K562 (cell line): ENCODE data around the gene FOSL2. TPM values are rescaled to one million over a fixed set of nuclear protein-coding genes. Genes with fewer than 3 reads are reported as not detected.

Source experiments
- ATAC-seq: fragments of 200-7000 bp; cut with Tn5 transposase; 3 replicates; pipeline ENCODE4 v1.9.1; 2020; ENCODE audit warnings: moderate library complexity
- BruUV-seq: library from RNA; stranded (reverse); fragments of 400-500 nt; replicated peaks from 2 replicates; lab custom pipeline; 2021; lab: Mats Ljungman, UMichigan
- CTCF ChIA-PET: fragments of 300-600 bp; formaldehyde crosslinking; extraction: SDS; loops from one replicate; lab custom pipeline; 2021; ENCODE audit warnings: low intra/inter-chr PET ratio; lab: Yijun Ruan, JAX
- POLR2A ChIA-PET: fragments of 300-600, 350-650 bp; sonication (Branson Sonifier 250); formaldehyde crosslinking; extraction: SDS; loops from one replicate; lab custom pipeline; 2021; ENCODE audit warnings: antibody characterized with exemption, inconsistent platforms; lab: Yijun Ruan, JAX
- DNase-seq, 4 experiments: peaks; one replicate each; pipeline versions ENCODE4 v3.0.0 to v3.0.0-alpha.2; 2011 to 2018; ENCODE audit warnings: low spot score in 3 of 4, mixed read lengths in 3 of 4; ENCODE audit errors: extremely low read depth in 1 of 4
- FAIRE-seq: peaks from 2 replicates; lab custom pipeline; 2011; peaks lifted over from hg19 to GRCh38; lab: Jason Lieb, UNC
- H2AFZ ChIP-seq: 2 replicates; pipeline ENCODE4 v1.6.0; 2011; ENCODE audit warnings: low read depth, low read length, control low read depth, inconsistent platforms
- H3K27ac ChIP-seq: fragments of 200-600 bp; 3 replicates; pipeline ENCODE4 v1.8.0; 2011; ENCODE audit warnings: low read depth, mild to moderate bottlenecking, control low read depth, inconsistent platforms, low read length, moderate library complexity, mixed read lengths; ENCODE audit errors: extremely low read depth
- H3K27me3 ChIP-seq, 2 experiments: fragments of 300-600 bp in 1 of 2; 2 replicates in 1 of 2; 3 replicates in 1 of 2; pipeline versions ENCODE4 v1.6.0 to v1.8.0; 2011; ENCODE audit warnings: inconsistent platforms in 2 of 2, low read length in 2 of 2, mild to moderate bottlenecking in 1 of 2, mixed read lengths in 1 of 2, moderate library complexity in 1 of 2; ENCODE audit not compliant: control insufficient read depth in 2 of 2, insufficient read depth in 2 of 2
- H3K36me3 ChIP-seq: fragments of 300-600 bp; 3 replicates; pipeline ENCODE4 v1.8.0; 2011; ENCODE audit warnings: mild to moderate bottlenecking, low read length, inconsistent platforms; ENCODE audit not compliant: control insufficient read depth, insufficient read depth
- H3K4me1 ChIP-seq, 2 experiments: fragments of 200-600 bp in 1 of 2; replicated peaks in 1 of 2; 2 replicates in 1 of 2; 3 replicates in 1 of 2; pipeline versions ENCODE4 v1.5.1 to v1.8.0; 2011; ENCODE audit warnings: inconsistent platforms in 2 of 2, low read length in 2 of 2, mild to moderate bottlenecking in 1 of 2, mixed read lengths in 1 of 2, moderate library complexity in 1 of 2; ENCODE audit not compliant: control insufficient read depth in 2 of 2, insufficient read depth in 2 of 2
- H3K4me2 ChIP-seq: 2 replicates; pipeline ENCODE4 v1.6.1; 2011; ENCODE audit warnings: low read length, control low read depth, inconsistent platforms, mixed read lengths; ENCODE audit not compliant: insufficient read depth
- H3K4me3 ChIP-seq: fragments of 200-600 bp; sonication (generic), shearing (Covaris generic); 2 replicates; pipeline ENCODE4 v1.5.1; 2016; ENCODE audit warnings: control low read depth, inconsistent platforms
- H3K79me2 ChIP-seq: fragments of 200-600 bp; 3 replicates; pipeline ENCODE4 v1.8.0; 2011; ENCODE audit warnings: low read length, inconsistent platforms; ENCODE audit not compliant: control insufficient read depth, insufficient read depth
- H3K9ac ChIP-seq, 2 experiments: 2 replicates each; pipeline versions ENCODE4 v1.6.0 to v1.6.1; 2011; ENCODE audit warnings: low read depth in 2 of 2, low read length in 2 of 2, control low read depth in 1 of 2, inconsistent platforms in 1 of 2, mild to moderate bottlenecking in 1 of 2, mixed read lengths in 1 of 2; ENCODE audit not compliant: insufficient read depth in 1 of 2
- H3K9me1 ChIP-seq: one replicate; pipeline ENCODE4 v1.6.0; 2011; ENCODE audit warnings: inconsistent platforms, mild to moderate bottlenecking, low read length, moderate library complexity; ENCODE audit not compliant: control insufficient read depth, insufficient read depth
- H3K9me3 ChIP-seq: replicated peaks from 2 replicates; pipeline ENCODE4 v1.5.1; 2011; ENCODE audit warnings: low read depth, low read length, inconsistent platforms; ENCODE audit not compliant: control insufficient read depth, insufficient read depth
- H4K20me1 ChIP-seq: replicated peaks from 2 replicates; pipeline ENCODE4 v1.6.1; 2011; ENCODE audit warnings: low read length, inconsistent platforms, mixed read lengths; ENCODE audit not compliant: control insufficient read depth, insufficient read depth
- ATF6 ChIP-seq: sonication (generic); formaldehyde crosslinking; IDR thresholded peaks from 2 replicates; pipeline ENCODE4 v1.4.0; 2020; ENCODE audit warnings: mild to moderate bottlenecking, missing genetic modification reagents
- FOS ChIP-seq: IDR thresholded peaks from 3 replicates; pipeline ENCODE4 v1.6.1; 2011; ENCODE audit not compliant: insufficient read length; ENCODE audit errors: extremely low read depth
- LARP7 ChIP-seq: fragments of 450-650 bp; IDR thresholded peaks from 2 replicates; pipeline ENCODE4 v1.6.1; 2016
- PKNOX1 ChIP-seq: fragments of 450-650 bp; IDR thresholded peaks from 2 replicates; pipeline ENCODE4 v1.6.1; 2016
- PPARD ChIP-seq: fragments of 250-450 bp; sonication (Bioruptor Pico); IDR thresholded peaks from 2 replicates; pipeline ENCODE4 v1.8.0; 2022; ENCODE audit warnings: inconsistent platforms, mild to moderate bottlenecking, moderate library complexity
- PRDM10 ChIP-seq: fragments of 450-650 bp; IDR thresholded peaks from 2 replicates; pipeline ENCODE4 v1.6.1; 2018; ENCODE audit not compliant: partially characterized antibody
- SFPQ ChIP-seq: fragments of 200-400 bp; formaldehyde crosslinking; IDR thresholded peaks from 2 replicates; pipeline ENCODE4 v1.6.1; 2017; ENCODE audit warnings: mild to moderate bottlenecking, low read depth, low read length, moderate library complexity
- ZBTB12 ChIP-seq: fragments of 250-450 bp; sonication (Bioruptor Pico); IDR thresholded peaks from 2 replicates; pipeline ENCODE4 v1.4.0; 2020
- ZFP36 ChIP-seq: fragments of 150-350 bp; IDR thresholded peaks from 2 replicates; pipeline ENCODE4 v1.6.1; 2018; ENCODE audit warnings: low read length, low read depth; ENCODE audit not compliant: partially characterized antibody
- ZKSCAN1 ChIP-seq: fragments of 150-350 bp; IDR thresholded peaks from 2 replicates; pipeline ENCODE4 v1.6.1; 2016; ENCODE audit warnings: low read depth, low read length
- ZNF644 ChIP-seq: fragments of 200-800 bp; sonication (Bioruptor generic); IDR thresholded peaks from 2 replicates; pipeline ENCODE4 v1.6.1; 2016; ENCODE audit warnings: low read depth, missing genetic modification characterization, missing compliant biosample characterization
- WGBS: fragments of 100-300 bp; shearing (Covaris generic); methylation state at CpG from one replicate; pipeline ENCODE4 v1.1.6; 2016; ENCODE audit warnings: low coverage, mixed read lengths; ENCODE audit not compliant: insufficient coverage; ENCODE audit errors: missing lambda C conversion rate; 5-methylcytosine and 5-hydroxymethylcytosine counted together
- in situ Hi-C: fragments of 300-500 bp; cut with MboI; formaldehyde crosslinking; loops from 4 replicates; pipeline ENCODE4 v1.15.0; 2018; ENCODE audit warnings: inconsistent platforms, mixed read lengths
- intact Hi-C: fragments of 100-400 bp; cut with micrococcal nuclease; formaldehyde crosslinking; loops from 2 replicates; pipeline ENCODE4 v1.14.2; 2022
- polyA plus RNA-seq, 8 experiments: library from polyadenylated mRNA; depleted of rRNA in 4 of 8; stranded (reverse) in 5 of 8; unstranded in 3 of 8; fragments of >200 nt; fragmentation: Nextera tagmentation in 2 of 8; fragmentation: Illumina TruSeq in 1 of 8; extraction: Ambion mirVana in 2 of 8; extraction: Trizol in 1 of 8; gene quantifications; 2 replicates each; pipeline versions ENCODE4 v1.2.1 to v1.2.3, GENCODE V29; 2011 to 2014; ENCODE audit warnings: inconsistent platforms in 1 of 8, missing spikeins in 1 of 8
- total RNA-seq, 7 experiments: library from RNA; depleted of rRNA in 6 of 7; stranded (reverse); fragments of >200 nt in 6 of 7; fragmentation: Illumina TruSeq in 2 of 7; extraction: Trizol in 2 of 7; gene quantifications; 2 replicates each; pipeline versions ENCODE4 v1.2.1 to v1.2.3, GENCODE V29; 2011 to 2021; ENCODE audit warnings: low replicate concordance in 1 of 7

FOSL2 gene
- total and polyA plus RNA-seq, 9 of the 15 experiments (the other 6 are each of a cell fraction or from before 2014, with no cell fraction given): 0.04 to 2.9 (median 0.80) TPM

GRCh38 chr2:28437149-28437835, 44.6 kb downstream of the FOSL2 start:
- no peak; the same call in 2 of the 3 replicates for ATAC-seq
- Histone ChIP-seq H3K36me3 (no peaks in the 10 kb centered on the region), H3K27ac (no peak overlapping the region), H3K9ac (no peak overlapping the region), H3K79me2 (no peaks in the 10 kb centered on the region), H3K4me3 (no peak overlapping the region), H4K20me1 (no peaks in the 10 kb centered on the region), H3K27me3 (peaks cover 2 to 52% of the 10 kb centered on the region in 2 experiments; a peak in 3 of 5 replicates), H3K9me1 (no peaks in the 10 kb centered on the region), H3K4me2 (no peak overlapping the region), H3K9me3 (no peaks in the 10 kb centered on the region; the same call in 1 of the 2 replicates), H2AFZ (no peak overlapping the region), H3K4me1 (peaks cover 10% of the 10 kb centered on the region in 2 experiments)
- FAIRE-seq: no peak
- no peak for DNase-seq
- ChIA-PET POLR2A (no interaction called here), CTCF (no interaction called here)
- TF ChIP-seq FOS: no peak
- no peak for TF ChIP-seq ZNF644
- TF ChIP-seq SFPQ: no peak
- no peak for TF ChIP-seq PPARD (CRISPR knock-in tag)
- TF ChIP-seq ZKSCAN1: no peak
- no peak for TF ChIP-seq ZBTB12 (CRISPR knock-in tag)
- no peak for TF ChIP-seq LARP7
- TF ChIP-seq PKNOX1: no peak
- no peak for TF ChIP-seq ZFP36
- no peak for TF ChIP-seq ATF6 (CRISPR knock-in tag)
- TF ChIP-seq PRDM10: no peak
- no TSS peak for BruUV-seq
- 34% methylated on average over 17 of the region's 18 CpGs for WGBS
- in situ Hi-C loops (no loop called here), intact Hi-C loops (no loop called here)
